Neural cell (in vitro differentiated cells): Measurements from ENCODE around the gene APP. TPM values are rescaled to one million over a fixed set of nuclear protein-coding genes. Genes with fewer than 3 reads are reported as not detected.

Source experiments
- H2AFZ ChIP-seq: fragments of 200-600, 300-800 bp; sonication (generic), shearing (Covaris generic); 2 replicates; pipeline ENCODE4 v1.6.0; 2014; ENCODE audit warnings: low read depth, mild to moderate bottlenecking, antibody characterized with exemption, low read length, moderate library complexity
- H3F3A ChIP-seq: fragments of 200-600 bp; shearing (Covaris generic); 2 replicates; pipeline ENCODE4 v1.6.1; 2016; ENCODE audit warnings: mild to moderate bottlenecking, moderate library complexity, mixed read lengths, antibody characterized with exemption, low read length; ENCODE audit not compliant: insufficient read depth, poor library complexity, severe bottlenecking
- H3K27ac ChIP-seq: fragments of 200-600, 300-800 bp; sonication (generic), shearing (Covaris generic); 2 replicates; pipeline ENCODE4 v1.5.1; 2014; ENCODE audit warnings: mild to moderate bottlenecking, low read length, moderate library complexity
- H3K27me3 ChIP-seq: fragments of 300-800, 200-600 bp; sonication (generic), shearing (Covaris generic); 2 replicates; pipeline ENCODE4 v1.6.0; 2014; ENCODE audit warnings: mild to moderate bottlenecking, low read depth, low read length, moderate library complexity; ENCODE audit not compliant: insufficient read depth
- H3K36me3 ChIP-seq: fragments of 300-800, 200-600 bp; sonication (generic), shearing (Covaris generic); 2 replicates; pipeline ENCODE4 v1.5.1; 2014; ENCODE audit warnings: mild to moderate bottlenecking, antibody characterized with exemption, low read length, moderate library complexity; ENCODE audit not compliant: insufficient read depth
- H3K4me2 ChIP-seq: fragments of 300-800, 200-600 bp; sonication (generic), shearing (Covaris generic); 2 replicates; pipeline ENCODE4 v1.6.0; 2014; ENCODE audit warnings: mild to moderate bottlenecking, low read length
- H3K4me3 ChIP-seq: fragments of 300-800, 200-600 bp; sonication (generic), shearing (Covaris generic); 2 replicates; pipeline ENCODE4 v1.5.1; 2014; ENCODE audit warnings: mild to moderate bottlenecking, low read length, moderate library complexity
- H3K79me2 ChIP-seq: fragments of 200-600 bp; shearing (Covaris generic); replicated peaks from 2 replicates; pipeline ENCODE4 v1.6.0; 2014; ENCODE audit warnings: mild to moderate bottlenecking, low read length, moderate library complexity; ENCODE audit not compliant: insufficient read depth
- H3K9ac ChIP-seq: fragments of 300-800, 200-600 bp; sonication (generic), shearing (Covaris generic); 2 replicates; pipeline ENCODE4 v1.6.1; 2016; ENCODE audit warnings: mild to moderate bottlenecking, low read length, mixed read lengths
- H3K9me2 ChIP-seq: fragments of 200-600 bp; shearing (Covaris generic); 2 replicates; pipeline ENCODE4 v1.6.1; 2016; ENCODE audit warnings: mild to moderate bottlenecking, low read length, mixed read lengths; ENCODE audit not compliant: insufficient read depth
- H3K9me3 ChIP-seq: fragments of 200-600, 300-800 bp; sonication (generic), shearing (Covaris generic); 2 replicates; pipeline ENCODE4 v1.6.1; 2016; ENCODE audit warnings: mild to moderate bottlenecking, mixed run types, low read length, moderate library complexity, mixed read lengths
- H4K20me1 ChIP-seq: fragments of 200-600 bp; shearing (Covaris generic); 2 replicates; pipeline ENCODE4 v1.6.1; 2016; ENCODE audit warnings: mild to moderate bottlenecking, mixed run types; ENCODE audit not compliant: insufficient read depth
- EP300 ChIP-seq: fragments of 450-650 bp; conservative IDR thresholded peaks from 2 replicates; pipeline ENCODE4 v1.6.1; 2014; ENCODE audit warnings: antibody characterized with exemption, mild to moderate bottlenecking, moderate library complexity; ENCODE audit not compliant: poor library complexity, severe bottlenecking
- EZH2 ChIP-seq: fragments of 200-600, 300-800 bp; shearing (Covaris generic), sonication (generic); IDR thresholded peaks from 2 replicates; pipeline ENCODE4 v1.6.1; 2014; ENCODE audit warnings: antibody characterized with exemption, low read length, borderline replicate concordance, mild to moderate bottlenecking; ENCODE audit not compliant: insufficient read depth, poor library complexity, severe bottlenecking
- MXI1 ChIP-seq: fragments of 450-650 bp; conservative IDR thresholded peaks from 2 replicates; pipeline ENCODE4 v1.6.1; 2014; ENCODE audit warnings: antibody characterized with exemption, mild to moderate bottlenecking; ENCODE audit not compliant: poor library complexity, severe bottlenecking
- RAD21 ChIP-seq: fragments of 450-650 bp; conservative IDR thresholded peaks from 2 replicates; pipeline ENCODE4 v1.6.1; 2014; ENCODE audit warnings: antibody characterized with exemption, mild to moderate bottlenecking, moderate library complexity
- REST ChIP-seq: IDR thresholded peaks from 2 replicates; pipeline ENCODE4 v1.6.1; 2012; ENCODE audit warnings: borderline replicate concordance
- SMC3 ChIP-seq: fragments of 450-650 bp; conservative IDR thresholded peaks from 2 replicates; pipeline ENCODE4 v1.6.1; 2014; ENCODE audit warnings: antibody characterized with exemption, mild to moderate bottlenecking, moderate library complexity; ENCODE audit not compliant: poor library complexity
- TAF1 ChIP-seq: IDR thresholded peaks from 2 replicates; pipeline ENCODE4 v1.6.1; 2012; ENCODE audit warnings: low read depth
- polyA plus RNA-seq: library from polyadenylated mRNA; depleted of rRNA; stranded (reverse); fragments of >200 nt; gene quantifications from 2 replicates; pipeline ENCODE4 v1.2.3, GENCODE V29; 2014
- TF ChIP-seq, protein P1 (sequence below): fragments of 450-650 bp; IDR thresholded peaks from 2 replicates; pipeline ENCODE4 v1.5.1; 2014; ENCODE audit warnings: antibody characterized with exemption, mild to moderate bottlenecking, moderate library complexity; ENCODE audit not compliant: poor library complexity, severe bottlenecking

APP gene
- polyA plus RNA-seq, 1 donor from 2014 or later, result 470 TPM

GRCh38 chr21:26095131-26095530 lies 75.4 kb downstream of the APP start:
- no peak overlapping the region for H3K9ac ChIP-seq
- H3K4me2 ChIP-seq, result no peak overlapping the region
- H3K4me3 ChIP-seq, result no peak overlapping the region
- H2AFZ ChIP-seq, result no peak overlapping the region
- no peaks in the 10 kb centered on the region for H3F3A ChIP-seq
- no peaks in the 10 kb centered on the region for H3K27me3 ChIP-seq
- H4K20me1 ChIP-seq, result no peaks in the 10 kb centered on the region
- H3K9me3 ChIP-seq, result no peaks in the 10 kb centered on the region
- TF ChIP-seq RAD21 (no peak), EP300 (no peak), SMC3 (no peak), MXI1 (no peak), REST (no peak), EZH2 (no peak)
- TF ChIP-seq, protein P1, sequence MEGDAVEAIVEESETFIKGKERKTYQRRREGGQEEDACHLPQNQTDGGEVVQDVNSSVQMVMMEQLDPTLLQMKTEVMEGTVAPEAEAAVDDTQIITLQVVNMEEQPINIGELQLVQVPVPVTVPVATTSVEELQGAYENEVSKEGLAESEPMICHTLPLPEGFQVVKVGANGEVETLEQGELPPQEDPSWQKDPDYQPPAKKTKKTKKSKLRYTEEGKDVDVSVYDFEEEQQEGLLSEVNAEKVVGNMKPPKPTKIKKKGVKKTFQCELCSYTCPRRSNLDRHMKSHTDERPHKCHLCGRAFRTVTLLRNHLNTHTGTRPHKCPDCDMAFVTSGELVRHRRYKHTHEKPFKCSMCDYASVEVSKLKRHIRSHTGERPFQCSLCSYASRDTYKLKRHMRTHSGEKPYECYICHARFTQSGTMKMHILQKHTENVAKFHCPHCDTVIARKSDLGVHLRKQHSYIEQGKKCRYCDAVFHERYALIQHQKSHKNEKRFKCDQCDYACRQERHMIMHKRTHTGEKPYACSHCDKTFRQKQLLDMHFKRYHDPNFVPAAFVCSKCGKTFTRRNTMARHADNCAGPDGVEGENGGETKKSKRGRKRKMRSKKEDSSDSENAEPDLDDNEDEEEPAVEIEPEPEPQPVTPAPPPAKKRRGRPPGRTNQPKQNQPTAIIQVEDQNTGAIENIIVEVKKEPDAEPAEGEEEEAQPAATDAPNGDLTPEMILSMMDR, result no peak
- no peak overlapping the region for H3K27ac ChIP-seq
- H3K36me3 ChIP-seq, result no peaks in the 10 kb centered on the region
- peaks cover 57% of the 10 kb centered on the region for H3K79me2 ChIP-seq
- H3K9me2 ChIP-seq, result no peaks in the 10 kb centered on the region

- TF ChIP-seq TAF1 (no peak), EZH2 (no peak), REST (no peak), EP300 (no peak)
- TF ChIP-seq, protein P1, result no peak
- no peak overlapping the region for H3K4me2 ChIP-seq
- H4K20me1 ChIP-seq, result no peaks in the 10 kb centered on the region
- H3K4me3 ChIP-seq, result no peak overlapping the region
- H3K9me2 ChIP-seq, result no peaks in the 10 kb centered on the region
- no peak overlapping the region for H2AFZ ChIP-seq
- no peaks in the 10 kb centered on the region for H3K9me3 ChIP-seq
- H3K9ac ChIP-seq, result no peak overlapping the region
- peaks cover 44% of the 10 kb centered on the region for H3K79me2 ChIP-seq
- H3K27me3 ChIP-seq, result no peaks in the 10 kb centered on the region
- H3F3A ChIP-seq, result no peaks in the 10 kb centered on the region
- no peak overlapping the region for H3K27ac ChIP-seq
- H3K36me3 ChIP-seq, result no peaks in the 10 kb centered on the region
Measured at GRCh38 chr21:26093122-26093521, 77.4 kb downstream of the APP start.
